Measurements from ENCODE around the gene TMEM222. TPM values are rescaled to one million over a fixed set of nuclear protein-coding genes. Genes with fewer than 3 reads are reported as not detected.

TMEM222 gene
- total RNA-seq, 2 experiments from 2014 or later: 21.8 to 22.5 TPM

GRCh38 chr1:27379564-27380122 is 57.7 kb downstream of the TMEM222 start:
- DNase-seq: no peak
- Mint-ChIP-seq H3K27me3 (peaks cover 10% of the 10 kb centered on the region), H3K36me3 (ENCODE audit: low read depth) (no peaks in the 10 kb centered on the region), H3K9me3 (no peaks in the 10 kb centered on the region), H3K4me1 (ENCODE audit: low read depth) (no peaks in the 10 kb centered on the region), H3K27ac (no peak overlapping the region), H3K4me3 (no peak overlapping the region)
- no peak overlapping the region for H3K4me3 ChIP-seq (ENCODE audit: low read length)
- peaks cover 5% of the 10 kb centered on the region for H3K4me1 ChIP-seq (ENCODE audit: insufficient read depth, low read length)
- H3K27ac ChIP-seq (ENCODE audit: low read depth in 1 of 2, low read length in 2 of 2): no peak overlapping the region
- ChIA-PET POLR2A (interaction anchor here (0.6 kb wide), 2 partner anchors 10 to 31 kb away, joined by 3 read pairs; no protein-coding TSS in a partner anchor), CTCF (no interaction called here)
- TF ChIP-seq CTCF (IDR thresholded peaks at IDR 0.05): no peak
- ATAC-seq (ENCODE audit: poor library complexity): no peak
- H3K36me3 ChIP-seq (ENCODE audit: insufficient read depth, low read length): no peaks in the 10 kb centered on the region
- H3K27me3 ChIP-seq (ENCODE audit: control insufficient read depth in 1 of 2, insufficient read depth in 2 of 2, low read length in 2 of 2): no peaks in the 10 kb centered on the region
- no peaks in the 10 kb centered on the region for H3K9me3 ChIP-seq (ENCODE audit: control insufficient read depth in 1 of 2, insufficient read depth in 1 of 2, low read length in 2 of 2)
- intact Hi-C loops (cut with DNase I, micrococcal nuclease): no loop called here

- Histone ChIP-seq H3K9me3 (ENCODE audit: control insufficient read depth in 1 of 2, insufficient read depth in 1 of 2, low read length in 2 of 2) (no peaks in the 10 kb centered on the region), H3K4me1 (ENCODE audit: insufficient read depth, low read length) (peaks cover 5% of the 10 kb centered on the region), H3K36me3 (ENCODE audit: insufficient read depth, low read length) (no peaks in the 10 kb centered on the region), H3K27me3 (ENCODE audit: control insufficient read depth in 1 of 2, insufficient read depth in 2 of 2, low read length in 2 of 2) (no peaks in the 10 kb centered on the region), H3K27ac (ENCODE audit: low read depth in 1 of 2, low read length in 2 of 2) (no peak overlapping the region), H3K4me3 (ENCODE audit: low read length) (no peak overlapping the region)
- Mint-ChIP-seq H3K27ac (no peak overlapping the region), H3K9me3 (no peaks in the 10 kb centered on the region), H3K4me3 (no peak overlapping the region), H3K27me3 (peaks cover 10% of the 10 kb centered on the region), H3K4me1 (ENCODE audit: low read depth) (no peaks in the 10 kb centered on the region), H3K36me3 (ENCODE audit: low read depth) (no peaks in the 10 kb centered on the region)
- intact Hi-C loops (cut with DNase I, micrococcal nuclease): no loop called here
- DNase-seq (no peak), ATAC-seq (ENCODE audit: poor library complexity) (no peak)
- TF ChIP-seq CTCF (IDR thresholded peaks at IDR 0.05): no peak
- ChIA-PET POLR2A (interaction anchor here (0.6 kb wide), 1 partner anchor 31 kb away, joined by 3 read pairs; no protein-coding TSS in a partner anchor), CTCF (no interaction called here)
Measured at GRCh38 chr1:27380224-27380623, 58.3 kb downstream of the TMEM222 start.

- H3K4me3 Mint-ChIP-seq: no peak overlapping the region
- Histone ChIP-seq H3K36me3 (ENCODE audit: insufficient read depth, low read length) (no peaks in the 10 kb centered on the region), H3K9me3 (ENCODE audit: control insufficient read depth in 1 of 2, insufficient read depth in 1 of 2, low read length in 2 of 2) (no peaks in the 10 kb centered on the region), H3K27me3 (ENCODE audit: control insufficient read depth in 1 of 2, insufficient read depth in 2 of 2, low read length in 2 of 2) (no peaks in the 10 kb centered on the region), H3K4me3 (ENCODE audit: low read length) (no peak overlapping the region), H3K27ac (ENCODE audit: low read depth in 1 of 2, low read length in 2 of 2) (no peak overlapping the region), H3K4me1 (ENCODE audit: insufficient read depth, low read length) (peaks cover 5% of the 10 kb centered on the region)
- ChIA-PET POLR2A (interaction anchor here (1.8 kb wide), 1 partner anchor 15 kb away, joined by 4 read pairs; no protein-coding TSS in a partner anchor), CTCF (interaction anchor here (0.7 to 1.6 kb wide), 2 partner anchors 15 to 85 kb away, joined by 3 to 4 read pairs; partner anchors contain the start of gene MAP3K6)
- H3K27ac Mint-ChIP-seq: no peak overlapping the region
- intact Hi-C loops (cut with DNase I, micrococcal nuclease): no loop called here
- H3K9me3 Mint-ChIP-seq: no peaks in the 10 kb centered on the region
- ATAC-seq (ENCODE audit: poor library complexity) (no peak), DNase-seq (no peak)
- H3K36me3 Mint-ChIP-seq (ENCODE audit: low read depth): no peaks in the 10 kb centered on the region
- no peaks in the 10 kb centered on the region for H3K4me1 Mint-ChIP-seq (ENCODE audit: low read depth)
- no peak for TF ChIP-seq CTCF (IDR thresholded peaks at IDR 0.05)
- H3K27me3 Mint-ChIP-seq: peaks cover 10% of the 10 kb centered on the region
Measured at GRCh38 chr1:27380766-27381733, 59.1 kb downstream of the TMEM222 start.
